Natural killer cell treated with Interleukin-12 subunit alpha and Interleukin-12 subunit beta and Interleukin-15 and Interleukin-18, amount 100 ng/mL, for 72 hours (primary cell): ENCODE data around the gene XIRP2. TPM values are rescaled to one million over a fixed set of nuclear protein-coding genes. Genes with fewer than 3 reads are reported as not detected.
"Not testable (repeated sequence)": the region's sequence is repeated elsewhere in the genome, so short reads cannot be mapped to it uniquely, and the experiment has no call there.

ENCODE experiments used
- ATAC-seq, 2 donors: fragments of 150-1000 bp; cut with Tn5 transposase in 1 of 2; sonication (Bioruptor Pico), chemical (Tn5 transposase) in 1 of 2; 2 replicates each; pipeline ENCODE4 v1.10.0; 2021
- DNase-seq: peaks from one replicate; pipeline ENCODE4 v3.0.0; 2022; ENCODE audit warnings: low spot score
- H3K27ac Mint-ChIP-seq, 2 donors: 1 replicate in 1 of 2; 2 replicates in 1 of 2; pipeline ENCODE4 v1.8.0; 2022; ENCODE audit warnings: mixed read lengths in 2 of 2, mild to moderate bottlenecking in 1 of 2, moderate library complexity in 1 of 2
- H3K27me3 Mint-ChIP-seq, 2 donors: 1 replicate in 1 of 2; 2 replicates in 1 of 2; pipeline ENCODE4 v1.8.0; 2022; ENCODE audit warnings: mixed read lengths in 2 of 2
- H3K36me3 Mint-ChIP-seq: one replicate; pipeline ENCODE4 v1.8.0; 2022; ENCODE audit warnings: mixed read lengths
- H3K4me1 Mint-ChIP-seq, 2 donors: 1 replicate in 1 of 2; 2 replicates in 1 of 2; pipeline ENCODE4 v1.8.0; 2022; ENCODE audit warnings: low read depth in 2 of 2, mixed read lengths in 2 of 2, mild to moderate bottlenecking in 1 of 2
- H3K4me3 Mint-ChIP-seq: one replicate; pipeline ENCODE4 v1.8.0; 2022; ENCODE audit warnings: mixed read lengths
- H3K9me3 Mint-ChIP-seq: 2 replicates; pipeline ENCODE4 v1.8.0; 2022; ENCODE audit warnings: mixed read lengths
- total RNA-seq, 2 donors: library from RNA; stranded (reverse); gene quantifications; one replicate each; pipeline ENCODE4 v1.2.3, GENCODE V29; 2022

XIRP2 gene
- total RNA-seq, 2 donors from 2014 or later: not detected

- ATAC-seq (no peak), DNase-seq (no peak)
- Mint-ChIP-seq H3K9me3 (peaks cover 22% of the 10 kb centered on the region), H3K4me3 (no peak overlapping the region), H3K36me3 (no peaks in the 10 kb centered on the region), H3K4me1 (no peaks in the 10 kb centered on the region), H3K27me3 (no peaks in the 10 kb centered on the region), H3K27ac (no peak overlapping the region)
Observed at GRCh38 chr2:167249197-167249596, 360.9 kb downstream of the XIRP2 start.

- Mint-ChIP-seq H3K4me3 (no peak overlapping the region), H3K36me3 (no peaks in the 10 kb centered on the region), H3K27ac (no peak overlapping the region), H3K4me1 (no peaks in the 10 kb centered on the region), H3K9me3 (peaks cover 14% of the 10 kb centered on the region), H3K27me3 (no peaks in the 10 kb centered on the region)
- ATAC-seq: no peak
- no peak for DNase-seq
Observed at GRCh38 chr2:167253025-167253424, 364.7 kb downstream of the XIRP2 start.

- ATAC-seq: no peak
- Mint-ChIP-seq H3K4me3 (no peak overlapping the region), H3K27ac (no peak overlapping the region), H3K9me3 (peaks cover 4% of the 10 kb centered on the region), H3K27me3 (no peaks in the 10 kb centered on the region), H3K4me1 (no peaks in the 10 kb centered on the region), H3K36me3 (no peaks in the 10 kb centered on the region)
- no peak for DNase-seq
Observed at GRCh38 chr2:167254721-167255120, 366.4 kb downstream of the XIRP2 start.

- H3K4me1 Mint-ChIP-seq: no peaks in the 10 kb centered on the region
- H3K4me3 Mint-ChIP-seq: no peak overlapping the region
- H3K27me3 Mint-ChIP-seq: no peaks in the 10 kb centered on the region
- no peaks in the 10 kb centered on the region for H3K36me3 Mint-ChIP-seq
- H3K9me3 Mint-ChIP-seq: peaks cover 6% of the 10 kb centered on the region
- H3K27ac Mint-ChIP-seq: no peak overlapping the region
- ATAC-seq: no peak
- DNase-seq: no peak
Observed at GRCh38 chr2:167258712-167259111, 370.4 kb downstream of the XIRP2 start.

- H3K27ac Mint-ChIP-seq: no peak overlapping the region
- H3K4me1 Mint-ChIP-seq: no peaks in the 10 kb centered on the region
- no peak overlapping the region for H3K4me3 Mint-ChIP-seq
- ATAC-seq (no peak), DNase-seq (no peak)
- H3K36me3 Mint-ChIP-seq: peaks cover 7% of the 10 kb centered on the region
- peaks cover 12% of the 10 kb centered on the region for H3K9me3 Mint-ChIP-seq
- no peaks in the 10 kb centered on the region for H3K27me3 Mint-ChIP-seq
Observed at GRCh38 chr2:167264380-167264779, 376.1 kb downstream of the XIRP2 start.

GRCh38 chr2:167265004-167265403 lies 376.7 kb downstream of the XIRP2 start:
- no peaks in the 10 kb centered on the region for H3K4me1 Mint-ChIP-seq
- H3K4me3 Mint-ChIP-seq: no peak overlapping the region
- no peak overlapping the region for H3K27ac Mint-ChIP-seq
- peaks cover 16% of the 10 kb centered on the region for H3K9me3 Mint-ChIP-seq
- ATAC-seq (no peak), DNase-seq (no peak)
- peaks cover 10% of the 10 kb centered on the region for H3K36me3 Mint-ChIP-seq
- no peaks in the 10 kb centered on the region for H3K27me3 Mint-ChIP-seq

- Mint-ChIP-seq H3K4me3 (no peak overlapping the region), H3K4me1 (no peaks in the 10 kb centered on the region), H3K9me3 (peaks cover 16% of the 10 kb centered on the region), H3K27ac (no peak overlapping the region), H3K36me3 (peaks cover 10% of the 10 kb centered on the region), H3K27me3 (no peaks in the 10 kb centered on the region)
- DNase-seq (no peak), ATAC-seq (no peak)
Observed at GRCh38 chr2:167265722-167266121, 377.4 kb downstream of the XIRP2 start.

GRCh38 chr2:167268245-167268644 lies 380.0 kb downstream of the XIRP2 start:
- H3K36me3 Mint-ChIP-seq: peaks cover 10% of the 10 kb centered on the region
- not testable (repeated sequence) for H3K4me1 Mint-ChIP-seq

GRCh38 chr2:167271932-167272331 lies 383.7 kb downstream of the XIRP2 start:
- DNase-seq: no peak
- Mint-ChIP-seq H3K4me3 (no peak overlapping the region), H3K4me1 (no peaks in the 10 kb centered on the region), H3K27me3 (no peaks in the 10 kb centered on the region), H3K36me3 (peaks cover 10% of the 10 kb centered on the region), H3K27ac (no peak overlapping the region), H3K9me3 (peaks cover 10% of the 10 kb centered on the region)
- ATAC-seq: no peak

More at GRCh38 chr2:167268245-167268644, 380.0 kb downstream of the XIRP2 start:
- not testable (repeated sequence) for DNase-seq, ATAC-seq, H3K27ac Mint-ChIP-seq, H3K4me3 Mint-ChIP-seq, H3K27me3 Mint-ChIP-seq
- H3K9me3 Mint-ChIP-seq: peaks cover 13% of the 10 kb centered on the region

- no peak overlapping the region for H3K27ac Mint-ChIP-seq
- no peaks in the 10 kb centered on the region for H3K9me3 Mint-ChIP-seq
Observed at GRCh38 chr2:167275046-167275445, 386.8 kb downstream of the XIRP2 start.

GRCh38 chr2:167279810-167280209 lies 391.5 kb downstream of the XIRP2 start:
- no peak for DNase-seq
- no peaks in the 10 kb centered on the region for H3K9me3 Mint-ChIP-seq
- ATAC-seq: no peak
- H3K27ac Mint-ChIP-seq: no peak overlapping the region
- peaks cover 0 to 9% of the 10 kb centered on the region in 2 donors for H3K27me3 Mint-ChIP-seq
- no peaks in the 10 kb centered on the region for H3K4me1 Mint-ChIP-seq
- no peak overlapping the region for H3K4me3 Mint-ChIP-seq
- no peaks in the 10 kb centered on the region for H3K36me3 Mint-ChIP-seq

More at GRCh38 chr2:167275046-167275445, 386.8 kb downstream of the XIRP2 start:
- H3K27me3 Mint-ChIP-seq: no peaks in the 10 kb centered on the region
- H3K4me1 Mint-ChIP-seq: no peaks in the 10 kb centered on the region
- H3K4me3 Mint-ChIP-seq: no peak overlapping the region
- H3K36me3 Mint-ChIP-seq: no peaks in the 10 kb centered on the region
- DNase-seq (no peak), ATAC-seq (no peak)

- H3K36me3 Mint-ChIP-seq: no peaks in the 10 kb centered on the region
- H3K27ac Mint-ChIP-seq: no peak overlapping the region
- DNase-seq (no peak), ATAC-seq (no peak)
- no peaks in the 10 kb centered on the region for H3K4me1 Mint-ChIP-seq
- peaks cover 15 to 18% of the 10 kb centered on the region in 2 donors for H3K27me3 Mint-ChIP-seq
- no peak overlapping the region for H3K4me3 Mint-ChIP-seq
- H3K9me3 Mint-ChIP-seq: peaks cover 5% of the 10 kb centered on the region
Observed at GRCh38 chr2:167287212-167287611, 398.9 kb downstream of the XIRP2 start.

GRCh38 chr2:167289651-167290410 lies 401.6 kb downstream of the XIRP2 start:
- Mint-ChIP-seq H3K9me3 (peaks cover 5% of the 10 kb centered on the region), H3K36me3 (no peaks in the 10 kb centered on the region), H3K4me1 (peaks cover 10 to 12% of the 10 kb centered on the region in 2 donors), H3K27ac (no peak overlapping the region), H3K27me3 (peaks cover 26% of the 10 kb centered on the region in 2 donors), H3K4me3 (no peak overlapping the region)
- DNase-seq (no peak), ATAC-seq (no peak)

- DNase-seq: peak; percentile 77
- Mint-ChIP-seq H3K27me3 (peaks cover 31 to 35% of the 10 kb centered on the region in 2 donors), H3K27ac (no peak within 1 kb of the TSS), H3K36me3 (no peaks in the 10 kb centered on the region), H3K4me3 (peak within 1 kb of the TSS; percentile 72), H3K9me3 (peaks cover 5% of the 10 kb centered on the region), H3K4me1 (peaks cover 12% of the 10 kb centered on the region in 2 donors)
- ATAC-seq: peak; percentile 95 to 98
Observed at GRCh38 chr2:167292430-167293171, 404.3 kb downstream of the XIRP2 start, which contains the start of gene B3GALT1. Gene B3GALT1, plus strand, starts transcription at chr2:167293001.
